HepG2 (cell line): Measurements from ENCODE around the gene NEU4. TPM values are rescaled to one million over a fixed set of nuclear protein-coding genes. Genes with fewer than 3 reads are reported as not detected.
"Not testable (repeated sequence)": the region's sequence is repeated elsewhere in the genome, so short reads cannot be mapped to it uniquely, and the experiment has no call there.

Experiments used
- ATAC-seq: fragments of 200-7000 bp; cut with Tn5 transposase; 3 replicates; pipeline ENCODE4 v1.9.1; 2020; ENCODE audit warnings: mild to moderate bottlenecking, moderate library complexity
- BruUV-seq: library from RNA; stranded (reverse); fragments of 400-500 nt; replicated peaks from 2 replicates; lab custom pipeline; 2021; lab: Mats Ljungman, UMichigan
- CTCF ChIA-PET: fragments of 300-600 bp; formaldehyde crosslinking; extraction: SDS; loops from one replicate; lab custom pipeline; 2021; ENCODE audit warnings: low total read pairs, inconsistent platforms, low intra/inter-chr PET ratio; lab: Yijun Ruan, JAX
- POLR2A ChIA-PET: fragments of 350-600 bp; sonication (Branson Sonifier 250); formaldehyde crosslinking; loops from one replicate; lab custom pipeline; 2020; ENCODE audit warnings: antibody characterized with exemption, inconsistent platforms; lab: Yijun Ruan, JAX
- DNase-seq: peaks from one replicate; pipeline ENCODE4 v3.0.0-alpha.2; 2015; ENCODE audit warnings: low spot score
- FAIRE-seq: peaks from 3 replicates; lab custom pipeline; 2011; peaks lifted over from hg19 to GRCh38; lab: Jason Lieb, UNC
- H2AFZ ChIP-seq: one replicate; pipeline ENCODE4 v1.6.1; 2011; ENCODE audit warnings: low read length, inconsistent platforms
- H3K27ac ChIP-seq: fragments of 300-600 bp; 3 replicates; pipeline ENCODE4 v1.8.0; 2011; ENCODE audit warnings: mixed run types, mild to moderate bottlenecking, mixed read lengths, low read length, inconsistent platforms; ENCODE audit not compliant: insufficient read depth; ENCODE audit errors: extremely low read length
- H3K27me3 ChIP-seq, 2 experiments: fragments of 200-600 bp in 1 of 2; 2 replicates in 1 of 2; 3 replicates in 1 of 2; pipeline versions ENCODE4 v1.6.0 to v1.8.0; 2011; ENCODE audit warnings: low read length in 2 of 2, mild to moderate bottlenecking in 2 of 2, moderate library complexity in 2 of 2, inconsistent platforms in 1 of 2; ENCODE audit not compliant: insufficient read depth in 2 of 2, control insufficient read depth in 1 of 2
- H3K36me3 ChIP-seq, 2 experiments: fragments of 200-600 bp in 1 of 2; replicated peaks in 1 of 2; 2 replicates in 1 of 2; 3 replicates in 1 of 2; pipeline versions ENCODE4 v1.5.1 to v1.8.0; 2011; ENCODE audit warnings: low read length in 2 of 2, inconsistent platforms in 1 of 2; ENCODE audit not compliant: insufficient read depth in 2 of 2, control insufficient read depth in 1 of 2
- H3K4me1 ChIP-seq: 2 replicates; pipeline ENCODE4 v1.5.1; 2012; ENCODE audit warnings: low read length, inconsistent platforms; ENCODE audit not compliant: insufficient read depth
- H3K4me2 ChIP-seq: 2 replicates; pipeline ENCODE4 v1.6.0; 2011; ENCODE audit warnings: low read depth, low read length, inconsistent platforms
- H3K4me3 ChIP-seq, 3 experiments: fragments of 200-600 bp in 1 of 3; sonication (generic), shearing (Covaris generic) in 1 of 3; replicated peaks in 1 of 3; 2 replicates each; pipeline ENCODE4 v1.5.1; 2011 to 2016; ENCODE audit warnings: low read length in 3 of 3, inconsistent platforms in 2 of 3, low read depth in 2 of 3, mild to moderate bottlenecking in 2 of 3, control low read depth in 1 of 3, mixed read lengths in 1 of 3; ENCODE audit not compliant: insufficient read depth in 1 of 3
- H3K79me2 ChIP-seq: one replicate; pipeline ENCODE4 v1.6.1; 2011; ENCODE audit warnings: low read length, inconsistent platforms; ENCODE audit not compliant: insufficient read depth
- H3K9ac ChIP-seq: 2 replicates; pipeline ENCODE4 v1.6.0; 2011; ENCODE audit warnings: mild to moderate bottlenecking, low read depth, low read length, inconsistent platforms; ENCODE audit not compliant: insufficient read depth
- H3K9me3 ChIP-seq: 2 replicates; pipeline ENCODE4 v1.5.1; 2012; ENCODE audit warnings: mild to moderate bottlenecking, low read length
- H4K20me1 ChIP-seq: 2 replicates; pipeline ENCODE4 v1.6.0; 2011; ENCODE audit warnings: inconsistent platforms, mild to moderate bottlenecking, low read length, moderate library complexity; ENCODE audit not compliant: insufficient read depth
- AGO2 ChIP-seq: fragments of 200-400 bp; formaldehyde crosslinking; optimal IDR thresholded peaks from 2 replicates; pipeline ENCODE3; 2017; ENCODE audit warnings: mild to moderate bottlenecking, low read depth, low read length, moderate library complexity
- GTF2F1 ChIP-seq: fragments of 150-350 bp; IDR thresholded peaks from 2 replicates; pipeline ENCODE4 v1.6.1; 2014; ENCODE audit warnings: low read length
- NFKB2 ChIP-seq: sonication (generic); formaldehyde crosslinking; IDR thresholded peaks from 2 replicates; pipeline ENCODE4 v1.4.0; 2020; ENCODE audit warnings: missing genetic modification reagents, borderline replicate concordance
- PCBP1 ChIP-seq: fragments of 200-400 bp; formaldehyde crosslinking; IDR thresholded peaks from 2 replicates; pipeline ENCODE4 v1.6.1; 2017; ENCODE audit warnings: mild to moderate bottlenecking, low read depth, low read length, borderline replicate concordance
- PTBP1 ChIP-seq: fragments of 200-400 bp; formaldehyde crosslinking; IDR thresholded peaks from 2 replicates; pipeline ENCODE4 v1.6.1; 2018; ENCODE audit warnings: low read length, low read depth; ENCODE audit not compliant: poor library complexity, severe bottlenecking
- ZFP91 ChIP-seq: sonication (generic); formaldehyde crosslinking; IDR thresholded peaks from 2 replicates; pipeline ENCODE4 v1.9.0; 2022; ENCODE audit warnings: missing genetic modification reagents, mild to moderate bottlenecking, borderline replicate concordance
- ZNF574 ChIP-seq: sonication (generic); formaldehyde crosslinking; IDR thresholded peaks from 2 replicates; pipeline ENCODE4 v1.4.0; 2020; ENCODE audit warnings: missing genetic modification reagents
- WGBS: methylation state at CpG from one replicate; pipeline ENCODE4 v1.1.6; 2017; ENCODE audit warnings: low lambda C conversion rate; 5-methylcytosine and 5-hydroxymethylcytosine counted together
- in situ Hi-C: cut with HindIII; loops from 2 replicates; pipeline ENCODE4 v1.10.0; 2017; ENCODE audit warnings: low pct_unique_long_range_greater_than_20kb; ENCODE audit not compliant: extremely low pct_ligation_motif_present
- intact Hi-C: fragments of 100-400 bp; cut with micrococcal nuclease; formaldehyde crosslinking; loops from one replicate; pipeline ENCODE4 v1.10.0; 2022; ENCODE audit not compliant: unreplicated experiment
- polyA plus RNA-seq, 8 experiments: library from polyadenylated mRNA; depleted of rRNA in 3 of 8; stranded (reverse) in 7 of 8; unstranded in 1 of 8; fragments of >200 nt; fragmentation: Illumina TruSeq in 4 of 8; extraction: Trizol in 4 of 8; gene quantifications; 2 replicates each; pipeline versions ENCODE4 v1.2.1 to v1.2.3, GENCODE V29; 2011 to 2016; ENCODE audit warnings: low read depth in 4 of 8, missing spikeins in 1 of 8, mixed read lengths in 1 of 8; ENCODE audit not compliant: insufficient read depth in 1 of 8
- total RNA-seq, 5 experiments: library from RNA; depleted of rRNA; stranded (reverse); fragments of >200 nt; fragmentation: Illumina TruSeq; extraction: Trizol; gene quantifications; 2 replicates each; pipeline ENCODE4 v1.2.3, GENCODE V29; 2016; ENCODE audit warnings: low read depth in 1 of 5

NEU4 gene
- total and polyA plus RNA-seq, 2 of the 13 experiments (the other 11 are each of a cell fraction or from before 2014, with no cell fraction given), result 53.5 to 107 TPM

- in situ Hi-C loops, result no loop called here
- H3K36me3 ChIP-seq, result no peaks in the 10 kb centered on the region
- WGBS, result 92% methylated on average over 6 of the region's 10 CpGs
- ATAC-seq, result no peak
- H3K4me2 ChIP-seq, result peak overlapping the region; percentile 69
- H3K79me2 ChIP-seq, result no peaks in the 10 kb centered on the region
- intact Hi-C loops, result loop anchor here (5.0 kb wide), 1 partner anchor 972 kb away; no protein-coding TSS in a partner anchor
- no peak for DNase-seq
- CTCF ChIA-PET, result no interaction called here
- H3K9me3 ChIP-seq, result no peaks in the 10 kb centered on the region
- peak overlapping the region; percentile 51 to 68 (median 54); a peak in 5 of 6 replicates for H3K4me3 ChIP-seq
- H3K9ac ChIP-seq, result peak overlapping the region; percentile 69
- no peaks in the 10 kb centered on the region; a peak in 1 of 5 replicates for H3K27me3 ChIP-seq
- peak overlapping the region; percentile 12 for H3K27ac ChIP-seq
- TF ChIP-seq ZFP91 (CRISPR knock-in tag) (0 out of 2 replicates have a peak, but pooled peaks have one; percentile 5), AGO2 (peak; percentile 56), ZNF574 (no peak), GTF2F1 (no peak), PCBP1 (0 out of 2 replicates have a peak, but pooled peaks have one; percentile 21), PTBP1 (no peak), NFKB2 (CRISPR knock-in tag) (no peak)
- POLR2A ChIA-PET, result interaction anchor here (0.6 to 2.2 kb wide), 5 partner anchors 9 to 97 kb away, joined by 3 to 8 read pairs (median 3); no protein-coding TSS in a partner anchor
- no peak for FAIRE-seq
- H3K4me1 ChIP-seq, result peaks cover 27% of the 10 kb centered on the region
- no TSS peak for BruUV-seq
- H4K20me1 ChIP-seq, result no peaks in the 10 kb centered on the region
- no peak overlapping the region for H2AFZ ChIP-seq
Measured at GRCh38 chr2:241799522-241800197, 9.3 kb upstream of the NEU4 start.

- H3K4me1 ChIP-seq, result peaks cover 31% of the 10 kb centered on the region
- DNase-seq, ATAC-seq, H3K27me3 ChIP-seq, BruUV-seq, H4K20me1 ChIP-seq, H3K79me2 ChIP-seq, H3K27ac ChIP-seq, H3K9me3 ChIP-seq, H3K36me3 ChIP-seq, FAIRE-seq, H2AFZ ChIP-seq, H3K4me3 ChIP-seq, in situ Hi-C loops, H3K9ac ChIP-seq, CTCF ChIA-PET: not testable (repeated sequence)
- WGBS, result 93% methylated on average over 35 of the region's 35 CpGs
- intact Hi-C loops, result loop anchor here (5.0 kb wide), 1 partner anchor 973 kb away; no protein-coding TSS in a partner anchor
- peak overlapping the region; percentile 69; the same call in 1 of the 2 replicates for H3K4me2 ChIP-seq
- POLR2A ChIA-PET, result interaction anchor here (1.5 to 2.2 kb wide), 2 partner anchors 29 kb away, joined by 5 to 8 read pairs; no protein-coding TSS in a partner anchor
Measured at GRCh38 chr2:241800198-241800903, 8.6 kb upstream of the NEU4 start.
